ENCODE data around the gene ICAM1. TPM values are rescaled to one million over a fixed set of nuclear protein-coding genes. Genes with fewer than 3 reads are reported as not detected.

Gene ICAM1
- total RNA-seq, 1 donor from 2014 or later: not detected

GRCh38 chr19:10254244-10254643, 16.7 kb upstream of the ICAM1 start:
- H3K9me3 Mint-ChIP-seq (ENCODE audit: unreplicated experiment): peaks cover 5% of the 10 kb centered on the region
- H3K36me3 Mint-ChIP-seq (ENCODE audit: unreplicated experiment): peaks cover 12% of the 10 kb centered on the region
- no peak for DNase-seq
- no peak overlapping the region for H3K27ac Mint-ChIP-seq (ENCODE audit: unreplicated experiment)
- no peaks in the 10 kb centered on the region for H3K4me1 Mint-ChIP-seq (ENCODE audit: low read depth, unreplicated experiment)
- H3K27me3 Mint-ChIP-seq (ENCODE audit: unreplicated experiment): peaks cover 3% of the 10 kb centered on the region
- TF ChIP-seq CTCF (IDR thresholded peaks at IDR 0.05; ENCODE audit: partially characterized antibody, unreplicated experiment): no peak
- H3K4me3 Mint-ChIP-seq (ENCODE audit: unreplicated experiment): no peak overlapping the region

- Mint-ChIP-seq H3K36me3 (ENCODE audit: unreplicated experiment) (peaks cover 12% of the 10 kb centered on the region), H3K27me3 (ENCODE audit: unreplicated experiment) (peaks cover 3% of the 10 kb centered on the region), H3K9me3 (ENCODE audit: unreplicated experiment) (peaks cover 5% of the 10 kb centered on the region), H3K4me1 (ENCODE audit: low read depth, unreplicated experiment) (no peaks in the 10 kb centered on the region), H3K4me3 (ENCODE audit: unreplicated experiment) (no peak overlapping the region), H3K27ac (ENCODE audit: unreplicated experiment) (no peak overlapping the region)
- no peak for TF ChIP-seq CTCF (IDR thresholded peaks at IDR 0.05; ENCODE audit: partially characterized antibody, unreplicated experiment)
- DNase-seq: no peak
Measured at GRCh38 chr19:10255358-10255757, 15.6 kb upstream of the ICAM1 start.

- Mint-ChIP-seq H3K9me3 (ENCODE audit: unreplicated experiment) (peaks cover 3% of the 10 kb centered on the region), H3K27ac (ENCODE audit: unreplicated experiment) (no peak overlapping the region), H3K36me3 (ENCODE audit: unreplicated experiment) (peaks cover 12% of the 10 kb centered on the region), H3K4me3 (ENCODE audit: unreplicated experiment) (no peak overlapping the region), H3K4me1 (ENCODE audit: low read depth, unreplicated experiment) (no peaks in the 10 kb centered on the region), H3K27me3 (ENCODE audit: unreplicated experiment) (peaks cover 3% of the 10 kb centered on the region)
- no peak for DNase-seq
- no peak for TF ChIP-seq CTCF (IDR thresholded peaks at IDR 0.05; ENCODE audit: partially characterized antibody, unreplicated experiment)
Measured at GRCh38 chr19:10256551-10256950, 14.4 kb upstream of the ICAM1 start.

- no peak overlapping the region for H3K4me3 Mint-ChIP-seq (ENCODE audit: unreplicated experiment)
- no peak for TF ChIP-seq CTCF (IDR thresholded peaks at IDR 0.05; ENCODE audit: partially characterized antibody, unreplicated experiment)
- no peaks in the 10 kb centered on the region for H3K4me1 Mint-ChIP-seq (ENCODE audit: low read depth, unreplicated experiment)
- no peak for DNase-seq
- no peaks in the 10 kb centered on the region for H3K9me3 Mint-ChIP-seq (ENCODE audit: unreplicated experiment)
- H3K27me3 Mint-ChIP-seq (ENCODE audit: unreplicated experiment): peaks cover 3% of the 10 kb centered on the region
- peaks cover 12% of the 10 kb centered on the region for H3K36me3 Mint-ChIP-seq (ENCODE audit: unreplicated experiment)
- H3K27ac Mint-ChIP-seq (ENCODE audit: unreplicated experiment): no peak overlapping the region
Measured at GRCh38 chr19:10256970-10257615, 13.8 kb upstream of the ICAM1 start.

GRCh38 chr19:10258080-10258710, 12.7 kb upstream of the ICAM1 start:
- no peak for DNase-seq
- TF ChIP-seq CTCF (IDR thresholded peaks at IDR 0.05; ENCODE audit: partially characterized antibody, unreplicated experiment): no peak
- Mint-ChIP-seq H3K36me3 (ENCODE audit: unreplicated experiment) (peaks cover 12% of the 10 kb centered on the region), H3K9me3 (ENCODE audit: unreplicated experiment) (no peaks in the 10 kb centered on the region), H3K27me3 (ENCODE audit: unreplicated experiment) (peaks cover 5% of the 10 kb centered on the region), H3K4me3 (ENCODE audit: unreplicated experiment) (no peak overlapping the region), H3K4me1 (ENCODE audit: low read depth, unreplicated experiment) (no peaks in the 10 kb centered on the region), H3K27ac (ENCODE audit: unreplicated experiment) (no peak overlapping the region)
